ENCODE data around the gene POLR3F. TPM values are rescaled to one million over a fixed set of nuclear protein-coding genes. Genes with fewer than 3 reads are reported as not detected.
A peak's percentile ranks its signal among the peaks of the same experiment; 100 is the strongest.
"Not testable (repeated sequence)": the region's sequence is repeated elsewhere in the genome, so short reads cannot be mapped to it uniquely, and the experiment has no call there.

Gene POLR3F
- total RNA-seq, 2 donors from 2014 or later = 12.5 to 13.4 TPM

- no peaks in the 10 kb centered on the region for H3K9me3 Mint-ChIP-seq
- H3K4me3 Mint-ChIP-seq = no peak overlapping the region
- no peak for DNase-seq
- H3K4me1 Mint-ChIP-seq (ENCODE audit: low read depth) = no peaks in the 10 kb centered on the region
- H3K36me3 Mint-ChIP-seq (ENCODE audit: insufficient read depth in 2 of 2) = peaks cover 0 to 13% of the 10 kb centered on the region in 2 donors
- ATAC-seq (replicated peaks in 1 of 2) = no peak
- no peak overlapping the region for H3K27ac Mint-ChIP-seq
- H3K27me3 Mint-ChIP-seq (ENCODE audit: low read depth) = no peaks in the 10 kb centered on the region
Measured at GRCh38 chr20:18477821-18478220, 10.6 kb downstream of the POLR3F start.

GRCh38 chr20:18481596-18481995 is 14.4 kb downstream of the POLR3F start:
- Mint-ChIP-seq H3K27ac (peak overlapping the region; percentile 57), H3K36me3 (ENCODE audit: insufficient read depth in 2 of 2) (peaks cover 3 to 17% of the 10 kb centered on the region in 2 donors), H3K4me1 (ENCODE audit: low read depth) (no peaks in the 10 kb centered on the region), H3K4me3 (no peak overlapping the region), H3K9me3 (no peaks in the 10 kb centered on the region), H3K27me3 (ENCODE audit: low read depth) (no peaks in the 10 kb centered on the region)
- ATAC-seq (replicated peaks in 1 of 2) (no peak), DNase-seq (no peak)

GRCh38 chr20:18488301-18488700 is 21.1 kb downstream of the POLR3F start:
- Mint-ChIP-seq H3K27me3 (ENCODE audit: low read depth) (no peaks in the 10 kb centered on the region), H3K4me3 (no peak overlapping the region), H3K27ac (no peak overlapping the region), H3K36me3 (ENCODE audit: insufficient read depth in 2 of 2) (peaks cover 13 to 19% of the 10 kb centered on the region in 2 donors), H3K9me3 (no peaks in the 10 kb centered on the region), H3K4me1 (ENCODE audit: low read depth) (peaks cover 4% of the 10 kb centered on the region)
- ATAC-seq (replicated peaks in 1 of 2) = no peak
- no peak for DNase-seq

GRCh38 chr20:18496042-18496441 is 28.9 kb downstream of the POLR3F start:
- Mint-ChIP-seq H3K27ac (peak overlapping the region; percentile 94), H3K36me3 (ENCODE audit: insufficient read depth in 2 of 2) (peaks cover 8% of the 10 kb centered on the region in 2 donors), H3K27me3 (ENCODE audit: low read depth) (no peaks in the 10 kb centered on the region), H3K4me3 (peak overlapping the region; percentile 97 to 99), H3K9me3 (no peaks in the 10 kb centered on the region), H3K4me1 (ENCODE audit: low read depth) (peaks cover 25% of the 10 kb centered on the region)
- no peak for ATAC-seq (replicated peaks in 1 of 2)
- no peak for DNase-seq

GRCh38 chr20:18496740-18497592 is 29.8 kb downstream of the POLR3F start, which contains the start of gene RBBP9:
Gene RBBP9, minus strand, starts transcription at chr20:18497225. Its CDS starts 58 bp downstream, at chr20:18497167.
- Mint-ChIP-seq H3K27me3 (ENCODE audit: low read depth) (peaks cover 4% of the 10 kb centered on the region), H3K4me1 (ENCODE audit: low read depth) (peaks cover 25% of the 10 kb centered on the region), H3K9me3 (no peaks in the 10 kb centered on the region), H3K36me3 (ENCODE audit: insufficient read depth in 2 of 2) (peaks cover 8% of the 10 kb centered on the region in 2 donors), H3K27ac (peak within 1 kb of the TSS; percentile 94), H3K4me3 (peak within 1 kb of the TSS; percentile 97 to 99)
- ATAC-seq (replicated peaks in 1 of 2) (peak; percentile 98 to 100), DNase-seq (peak; percentile 81 to 84)

GRCh38 chr20:18497603-18498002 is 30.4 kb downstream of the POLR3F start:
- H3K4me3 Mint-ChIP-seq = peak overlapping the region; percentile 97 to 99
- H3K9me3 Mint-ChIP-seq = no peaks in the 10 kb centered on the region
- H3K36me3 Mint-ChIP-seq (ENCODE audit: insufficient read depth in 2 of 2) = peaks cover 6 to 8% of the 10 kb centered on the region in 2 donors
- DNase-seq (no peak), ATAC-seq (replicated peaks in 1 of 2) (no peak)
- peak overlapping the region; percentile 82 for H3K27ac Mint-ChIP-seq
- peaks cover 7% of the 10 kb centered on the region for H3K27me3 Mint-ChIP-seq (ENCODE audit: low read depth)
- H3K4me1 Mint-ChIP-seq (ENCODE audit: low read depth) = peaks cover 25% of the 10 kb centered on the region

- not testable (repeated sequence) for ATAC-seq (replicated peaks in 1 of 2); H3K9me3 Mint-ChIP-seq; H3K36me3 Mint-ChIP-seq (ENCODE audit: insufficient read depth in 2 of 2); DNase-seq; H3K27ac Mint-ChIP-seq; H3K27me3 Mint-ChIP-seq (ENCODE audit: low read depth); H3K4me3 Mint-ChIP-seq
- peaks cover 15% of the 10 kb centered on the region for H3K4me1 Mint-ChIP-seq (ENCODE audit: low read depth)
Measured at GRCh38 chr20:18501672-18502071, 34.5 kb downstream of the POLR3F start.

- ATAC-seq (replicated peaks in 1 of 2) = no peak
- peaks cover 29% of the 10 kb centered on the region for H3K4me1 Mint-ChIP-seq (ENCODE audit: low read depth)
- H3K27me3 Mint-ChIP-seq (ENCODE audit: low read depth) = peaks cover 7% of the 10 kb centered on the region
- H3K4me3 Mint-ChIP-seq = no peak overlapping the region
- no peaks in the 10 kb centered on the region for H3K9me3 Mint-ChIP-seq
- no peak overlapping the region for H3K27ac Mint-ChIP-seq
- H3K36me3 Mint-ChIP-seq (ENCODE audit: insufficient read depth in 2 of 2) = peaks cover 4 to 8% of the 10 kb centered on the region in 2 donors
- DNase-seq = no peak
Measured at GRCh38 chr20:18504479-18505060, 37.4 kb downstream of the POLR3F start.

- no peak for ATAC-seq (replicated peaks in 1 of 2)
- DNase-seq = peak; percentile 44 to 46
- no peaks in the 10 kb centered on the region for H3K9me3 Mint-ChIP-seq
- H3K27me3 Mint-ChIP-seq (ENCODE audit: low read depth) = peaks cover 4% of the 10 kb centered on the region
- H3K36me3 Mint-ChIP-seq (ENCODE audit: insufficient read depth in 2 of 2) = peaks cover 17 to 22% of the 10 kb centered on the region in 2 donors
- H3K4me1 Mint-ChIP-seq (ENCODE audit: low read depth) = peaks cover 51% of the 10 kb centered on the region
- H3K4me3 Mint-ChIP-seq = peak overlapping the region; percentile 93 to 99
- H3K27ac Mint-ChIP-seq = peak overlapping the region; percentile 96
Measured at GRCh38 chr20:18506744-18507143, 39.6 kb downstream of the POLR3F start.

GRCh38 chr20:18507218-18508191 is 40.3 kb downstream of the POLR3F start, which contains the start of gene SEC23B:
Gene SEC23B, plus strand, starts transcription at chr20:18507940. Its CDS starts 2,896 bp downstream, at chr20:18510836.
- no peaks in the 10 kb centered on the region for H3K27me3 Mint-ChIP-seq (ENCODE audit: low read depth)
- H3K4me3 Mint-ChIP-seq = peak within 1 kb of the TSS; percentile 93 to 99
- DNase-seq = peak; percentile 98 to 99
- H3K4me1 Mint-ChIP-seq (ENCODE audit: low read depth) = peaks cover 51% of the 10 kb centered on the region
- H3K27ac Mint-ChIP-seq = peak within 1 kb of the TSS; percentile 96
- no peaks in the 10 kb centered on the region for H3K9me3 Mint-ChIP-seq
- ATAC-seq (replicated peaks in 1 of 2) = peak; percentile 90
- H3K36me3 Mint-ChIP-seq (ENCODE audit: insufficient read depth in 2 of 2) = peaks cover 17 to 22% of the 10 kb centered on the region in 2 donors

- Mint-ChIP-seq H3K36me3 (ENCODE audit: insufficient read depth in 2 of 2) (peaks cover 20 to 36% of the 10 kb centered on the region in 2 donors), H3K27me3 (ENCODE audit: low read depth) (no peaks in the 10 kb centered on the region), H3K4me1 (ENCODE audit: low read depth) (peaks cover 48% of the 10 kb centered on the region), H3K27ac (peak overlapping the region; percentile 80), H3K9me3 (no peaks in the 10 kb centered on the region), H3K4me3 (peak overlapping the region in 1 of 2 donors; percentile 54)
- ATAC-seq (replicated peaks in 1 of 2) (no peak), DNase-seq (no peak)
Measured at GRCh38 chr20:18511571-18511970, 44.4 kb downstream of the POLR3F start.

- Mint-ChIP-seq H3K9me3 (no peaks in the 10 kb centered on the region), H3K27ac (peak overlapping the region; percentile 68), H3K27me3 (ENCODE audit: low read depth) (no peaks in the 10 kb centered on the region), H3K36me3 (ENCODE audit: insufficient read depth in 2 of 2) (peaks cover 15 to 34% of the 10 kb centered on the region in 2 donors), H3K4me3 (no peak overlapping the region), H3K4me1 (ENCODE audit: low read depth) (peaks cover 40% of the 10 kb centered on the region)
- DNase-seq (no peak), ATAC-seq (replicated peaks in 1 of 2) (no peak)
Measured at GRCh38 chr20:18513208-18513607, 46.0 kb downstream of the POLR3F start.

All from activated T-cell treated with anti-CD3 and anti-CD28 coated beads, Interleukin-2, amount 50 U/mL, for 72 hours (primary cell).